ENCODE measurements around the gene SNUPN.
"Not testable (repeated sequence)": the region's sequence is repeated elsewhere in the genome, so short reads cannot be mapped to it uniquely, and the experiment has no call there.

Gene SNUPN

DNA sequence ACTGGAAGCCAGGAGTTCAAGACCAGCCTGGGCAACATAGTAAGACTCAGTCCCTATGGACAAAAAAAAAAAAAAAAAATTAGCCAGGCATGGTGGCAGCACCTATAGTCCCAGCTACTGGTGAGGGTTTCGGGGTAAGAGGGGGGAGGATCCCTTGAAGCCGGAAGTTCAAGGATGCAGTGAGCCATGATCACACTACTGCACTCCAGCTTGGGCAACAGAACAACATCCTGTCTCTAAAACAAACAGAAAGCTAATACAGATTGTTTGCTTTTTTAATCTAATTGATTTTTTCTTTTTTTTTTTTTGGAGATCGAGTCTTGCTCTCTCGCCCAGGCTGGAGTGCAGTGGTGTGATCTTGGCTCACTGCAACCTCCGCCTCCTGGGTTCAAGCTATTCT, 16.1 kb upstream of the SNUPN start:
- no peak overlapping the region for H3K4me3 ChIP-seq (ENCODE audit: extremely low read depth, insufficient read depth, low read length, poor library complexity, severe bottlenecking)
- H3K36me3 ChIP-seq (ENCODE audit: control insufficient read depth, insufficient read depth, low read length): peaks cover 5% of the 10 kb centered on the region
- H3K27ac ChIP-seq (ENCODE audit: low read depth, low read length, severe bottlenecking): no peak overlapping the region
- 100% methylated on average over 1 of the region's 5 CpGs; no CpG with 5 or more reads in 1 of the 2 experiments for WGBS, 2 experiments (ENCODE audit: insufficient coverage in 2 of 2)
- peaks cover 7% of the 10 kb centered on the region for H3K4me1 ChIP-seq (ENCODE audit: control insufficient read depth, insufficient read depth, low read length, poor library complexity, severe bottlenecking)
- no peaks in the 10 kb centered on the region for H3K9me3 ChIP-seq (ENCODE audit: control insufficient read depth, low read length)

- Histone ChIP-seq H3K36me3 (ENCODE audit: control insufficient read depth, insufficient read depth, low read length) (peaks cover 5% of the 10 kb centered on the region), H3K9me3 (ENCODE audit: control insufficient read depth, low read length) (no peaks in the 10 kb centered on the region), H3K27ac (ENCODE audit: low read depth, low read length, severe bottlenecking) (peak overlapping the region; percentile 87), H3K4me1 (ENCODE audit: control insufficient read depth, insufficient read depth, low read length, poor library complexity, severe bottlenecking) (peaks cover 7% of the 10 kb centered on the region), H3K4me3 (ENCODE audit: extremely low read depth, insufficient read depth, low read length, poor library complexity, severe bottlenecking) (peak overlapping the region; percentile 90)
- WGBS, 2 experiments (ENCODE audit: insufficient coverage in 2 of 2): 100% methylated on average over 1 to 2 of the region's 4 CpGs
Measured at GRCh38 chr15:75641179-75641503, 15.6 kb upstream of the SNUPN start.

DNA sequence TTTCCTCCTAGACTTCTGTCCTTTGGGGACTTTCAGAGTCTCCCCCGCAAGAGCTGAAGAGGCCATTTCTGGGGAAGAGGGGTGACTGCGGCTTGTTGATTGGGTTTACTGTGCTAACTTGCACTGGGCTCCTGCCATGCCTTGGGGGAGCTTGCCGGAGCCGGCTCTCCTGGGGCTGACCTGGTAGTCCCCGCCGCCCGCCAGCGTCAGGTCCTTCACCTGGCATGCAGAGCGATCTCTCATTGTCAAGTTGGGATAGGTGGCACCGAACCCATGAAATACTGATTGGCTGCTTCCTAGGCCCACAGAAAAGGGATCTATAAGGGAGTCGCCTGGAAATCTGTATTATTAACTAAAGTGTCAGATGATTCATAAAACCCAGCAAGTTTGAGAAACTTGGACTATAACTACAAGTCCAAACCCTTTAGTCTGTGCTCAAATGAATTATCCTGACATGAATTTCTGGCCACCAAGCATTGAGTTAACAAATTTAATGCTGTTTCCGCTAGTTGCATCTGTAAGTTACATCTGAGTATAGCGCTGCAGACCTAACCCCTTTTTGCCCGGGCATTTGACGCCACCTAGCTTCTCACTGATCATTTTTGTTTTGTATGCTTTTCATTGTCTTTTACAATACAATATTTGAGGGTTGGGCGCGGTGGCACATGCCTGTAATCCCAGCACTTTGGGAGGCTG, 15.1 kb upstream of the SNUPN start:
- H3K4me1 ChIP-seq (ENCODE audit: control insufficient read depth, insufficient read depth, low read length, poor library complexity, severe bottlenecking): peaks cover 7% of the 10 kb centered on the region
- H3K27ac ChIP-seq (ENCODE audit: low read depth, low read length, severe bottlenecking): peak overlapping the region; percentile 87
- 7 to 10% methylated on average over 10 to 13 of the region's 17 CpGs for whole genome bisulfite sequencing, 2 experiments (ENCODE audit: insufficient coverage in 2 of 2)
- H3K36me3 ChIP-seq (ENCODE audit: control insufficient read depth, insufficient read depth, low read length): peaks cover 5% of the 10 kb centered on the region
- no peaks in the 10 kb centered on the region for H3K9me3 ChIP-seq (ENCODE audit: control insufficient read depth, low read length)
- peak overlapping the region; percentile 90 for H3K4me3 ChIP-seq (ENCODE audit: extremely low read depth, insufficient read depth, low read length, poor library complexity, severe bottlenecking)

- WGBS, 2 experiments (ENCODE audit: insufficient coverage in 2 of 2): 0 to 1% methylated on average over 68 to 69 of the region's 83 CpGs
- H3K9me3 ChIP-seq (ENCODE audit: control insufficient read depth, low read length): no peaks in the 10 kb centered on the region
- H3K4me1 ChIP-seq (ENCODE audit: control insufficient read depth, insufficient read depth, low read length, poor library complexity, severe bottlenecking): peaks cover 7% of the 10 kb centered on the region
- peaks cover 5% of the 10 kb centered on the region for H3K36me3 ChIP-seq (ENCODE audit: control insufficient read depth, insufficient read depth, low read length)
- peak within 1 kb of the TSS; percentile 87 for H3K27ac ChIP-seq (ENCODE audit: low read depth, low read length, severe bottlenecking)
- H3K4me3 ChIP-seq (ENCODE audit: extremely low read depth, insufficient read depth, low read length, poor library complexity, severe bottlenecking): peak within 1 kb of the TSS; percentile 90
Measured at GRCh38 chr15:75639709-75640482, 14.4 kb upstream of the SNUPN start, which contains the start of gene IMP3. IMP3 (minus strand) TSS chr15:75640224; CDS start chr15:75640168, 56 bp downstream.

DNA sequence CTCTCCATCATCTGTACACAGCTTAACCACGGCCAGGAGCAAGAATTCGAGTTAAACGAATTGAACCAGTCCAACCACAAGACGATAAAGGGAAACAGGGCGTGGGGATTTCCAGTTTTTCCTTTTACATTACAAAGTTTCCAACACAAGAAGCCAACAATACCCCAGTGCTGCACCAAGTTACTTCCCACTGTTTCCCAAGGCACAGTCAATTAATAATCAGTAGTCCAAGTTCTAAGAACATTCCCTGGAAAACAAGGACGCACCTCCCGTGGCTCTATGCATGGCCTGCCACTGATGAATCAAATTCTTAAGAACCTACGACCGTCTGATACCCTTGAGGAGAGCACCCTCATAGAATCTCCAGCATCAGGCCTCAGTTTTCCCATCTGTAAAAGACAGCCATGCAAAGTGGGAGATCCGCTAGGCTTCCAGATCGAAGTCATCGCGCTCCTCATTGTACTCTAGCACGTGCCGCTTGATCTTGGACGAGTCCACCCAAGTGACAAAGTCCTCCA, 13.7 kb upstream of the SNUPN start:
- H3K4me1 ChIP-seq (ENCODE audit: control insufficient read depth, insufficient read depth, low read length, poor library complexity, severe bottlenecking): peaks cover 7% of the 10 kb centered on the region
- peak overlapping the region; percentile 87 for H3K27ac ChIP-seq (ENCODE audit: low read depth, low read length, severe bottlenecking)
- peaks cover 5% of the 10 kb centered on the region for H3K36me3 ChIP-seq (ENCODE audit: control insufficient read depth, insufficient read depth, low read length)
- 0 to 1% methylated on average over 16 of the region's 16 CpGs for WGBS, 2 experiments (ENCODE audit: insufficient coverage in 2 of 2)
- peak overlapping the region; percentile 90 for H3K4me3 ChIP-seq (ENCODE audit: extremely low read depth, insufficient read depth, low read length, poor library complexity, severe bottlenecking)
- H3K9me3 ChIP-seq (ENCODE audit: control insufficient read depth, low read length): no peaks in the 10 kb centered on the region

DNA sequence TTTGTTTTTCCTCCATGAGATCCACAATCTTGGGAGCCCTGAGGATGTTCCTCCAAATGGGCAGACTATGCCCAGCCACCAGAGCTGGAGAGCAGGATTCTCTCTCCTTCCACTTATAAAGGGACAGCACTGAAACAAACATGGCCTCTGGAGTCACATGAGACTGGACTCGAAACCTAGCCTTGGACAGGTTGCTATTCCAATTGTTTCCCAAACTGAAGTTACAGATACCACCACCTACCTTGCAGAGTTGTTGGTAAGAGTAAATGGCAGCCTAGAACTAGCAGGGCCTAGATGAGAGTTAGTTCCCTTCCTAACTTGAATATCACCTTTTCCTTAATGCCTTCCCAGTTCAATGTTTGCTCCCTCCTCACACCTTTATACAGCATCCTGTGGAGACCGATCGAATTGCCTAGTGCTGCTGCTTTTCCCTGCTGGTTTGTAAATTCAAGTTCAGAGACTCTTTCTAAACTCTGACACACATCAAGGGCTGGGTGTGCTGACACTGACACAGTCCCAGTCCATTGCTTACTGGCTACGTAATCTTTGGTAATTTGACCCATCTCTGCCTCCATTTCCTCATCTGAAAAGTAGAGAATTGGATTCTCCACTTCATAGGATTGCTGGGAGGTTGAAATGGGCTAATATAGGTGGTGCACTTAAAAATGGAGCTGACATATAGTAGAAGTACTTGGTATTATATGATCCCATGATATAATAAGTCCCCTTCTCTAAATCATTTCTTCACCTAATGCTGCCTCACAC, 11.9 kb upstream of the SNUPN start:
- H3K36me3 ChIP-seq (ENCODE audit: control insufficient read depth, insufficient read depth, low read length): peaks cover 5% of the 10 kb centered on the region
- WGBS, 2 experiments (ENCODE audit: insufficient coverage in 2 of 2): 90 to 94% methylated on average over 3 of the region's 4 CpGs
- H3K4me3 ChIP-seq (ENCODE audit: extremely low read depth, insufficient read depth, low read length, poor library complexity, severe bottlenecking): peak overlapping the region; percentile 90
- H3K4me1 ChIP-seq (ENCODE audit: control insufficient read depth, insufficient read depth, low read length, poor library complexity, severe bottlenecking): peaks cover 7% of the 10 kb centered on the region
- H3K27ac ChIP-seq (ENCODE audit: low read depth, low read length, severe bottlenecking): no peak overlapping the region
- no peaks in the 10 kb centered on the region for H3K9me3 ChIP-seq (ENCODE audit: control insufficient read depth, low read length)

DNA sequence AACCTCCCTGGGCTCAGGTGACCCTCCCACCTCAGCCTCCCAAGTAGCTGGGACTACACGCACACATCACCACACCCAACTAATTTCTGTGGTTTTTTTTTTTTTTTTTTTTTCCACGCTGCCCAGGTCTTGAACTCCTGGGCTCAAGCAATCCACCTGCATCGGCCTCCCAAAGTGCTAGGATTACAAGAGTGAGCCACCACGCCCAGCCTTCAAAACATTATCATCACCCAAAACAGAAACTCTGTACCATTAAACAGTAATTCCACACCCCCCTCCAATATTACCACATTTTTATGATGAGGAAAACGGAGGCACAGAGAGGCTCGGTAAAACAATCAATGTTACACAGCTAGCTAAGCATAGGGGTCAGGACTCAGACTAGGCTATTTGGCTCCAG, 10.5 kb upstream of the SNUPN start:
- Histone ChIP-seq H3K9me3 (ENCODE audit: control insufficient read depth, low read length) (no peaks in the 10 kb centered on the region), H3K4me3 (ENCODE audit: extremely low read depth, insufficient read depth, low read length, poor library complexity, severe bottlenecking) (no peak overlapping the region), H3K36me3 (ENCODE audit: control insufficient read depth, insufficient read depth, low read length) (peaks cover 5% of the 10 kb centered on the region), H3K4me1 (ENCODE audit: control insufficient read depth, insufficient read depth, low read length, poor library complexity, severe bottlenecking) (peaks cover 7% of the 10 kb centered on the region), H3K27ac (ENCODE audit: low read depth, low read length, severe bottlenecking) (no peak overlapping the region)
- WGBS, 2 experiments (ENCODE audit: insufficient coverage in 2 of 2): 95 to 100% methylated on average over 2 to 4 of the region's 6 CpGs

GRCh38 chr15:75633922-75634321, 8.4 kb upstream of the SNUPN start:
- not testable (repeated sequence) for H3K4me1 ChIP-seq (ENCODE audit: control insufficient read depth, insufficient read depth, low read length, poor library complexity, severe bottlenecking); H3K9me3 ChIP-seq (ENCODE audit: control insufficient read depth, low read length); H3K4me3 ChIP-seq (ENCODE audit: extremely low read depth, insufficient read depth, low read length, poor library complexity, severe bottlenecking); H3K36me3 ChIP-seq (ENCODE audit: control insufficient read depth, insufficient read depth, low read length); H3K27ac ChIP-seq (ENCODE audit: low read depth, low read length, severe bottlenecking)
- WGBS, 2 experiments (ENCODE audit: insufficient coverage in 2 of 2): 85 to 89% methylated on average over 5 to 7 of the region's 7 CpGs

GRCh38 chr15:75631935-75632334, 6.4 kb upstream of the SNUPN start:
- Histone ChIP-seq H3K4me1 (ENCODE audit: control insufficient read depth, insufficient read depth, low read length, poor library complexity, severe bottlenecking) (peaks cover 3% of the 10 kb centered on the region), H3K27ac (ENCODE audit: low read depth, low read length, severe bottlenecking) (no peak overlapping the region), H3K36me3 (ENCODE audit: control insufficient read depth, insufficient read depth, low read length) (no peaks in the 10 kb centered on the region), H3K9me3 (ENCODE audit: control insufficient read depth, low read length) (no peaks in the 10 kb centered on the region), H3K4me3 (ENCODE audit: extremely low read depth, insufficient read depth, low read length, poor library complexity, severe bottlenecking) (no peak overlapping the region)

- no peak overlapping the region for H3K27ac ChIP-seq (ENCODE audit: low read depth, low read length, severe bottlenecking)
- H3K4me1 ChIP-seq (ENCODE audit: control insufficient read depth, insufficient read depth, low read length, poor library complexity, severe bottlenecking): peaks cover 5% of the 10 kb centered on the region
- H3K4me3 ChIP-seq (ENCODE audit: extremely low read depth, insufficient read depth, low read length, poor library complexity, severe bottlenecking): no peak overlapping the region
- peaks cover 29% of the 10 kb centered on the region for H3K36me3 ChIP-seq (ENCODE audit: control insufficient read depth, insufficient read depth, low read length)
- 75 to 100% methylated on average over 2 of the region's 2 CpGs for WGBS, 2 experiments (ENCODE audit: insufficient coverage in 2 of 2)
- no peaks in the 10 kb centered on the region for H3K9me3 ChIP-seq (ENCODE audit: control insufficient read depth, low read length)
Measured at GRCh38 chr15:75622505-75622904, 3.0 kb downstream of the SNUPN start.
